GM19455 (cell line): Measurements from ENCODE around the gene NCK2.

Source experiments
- ATAC-seq: cut with Tn5 transposase; IDR thresholded peaks from one replicate; pipeline ENCODE4 v1.9.1; 2021; ENCODE audit not compliant: unreplicated experiment

Gene NCK2

DNA sequence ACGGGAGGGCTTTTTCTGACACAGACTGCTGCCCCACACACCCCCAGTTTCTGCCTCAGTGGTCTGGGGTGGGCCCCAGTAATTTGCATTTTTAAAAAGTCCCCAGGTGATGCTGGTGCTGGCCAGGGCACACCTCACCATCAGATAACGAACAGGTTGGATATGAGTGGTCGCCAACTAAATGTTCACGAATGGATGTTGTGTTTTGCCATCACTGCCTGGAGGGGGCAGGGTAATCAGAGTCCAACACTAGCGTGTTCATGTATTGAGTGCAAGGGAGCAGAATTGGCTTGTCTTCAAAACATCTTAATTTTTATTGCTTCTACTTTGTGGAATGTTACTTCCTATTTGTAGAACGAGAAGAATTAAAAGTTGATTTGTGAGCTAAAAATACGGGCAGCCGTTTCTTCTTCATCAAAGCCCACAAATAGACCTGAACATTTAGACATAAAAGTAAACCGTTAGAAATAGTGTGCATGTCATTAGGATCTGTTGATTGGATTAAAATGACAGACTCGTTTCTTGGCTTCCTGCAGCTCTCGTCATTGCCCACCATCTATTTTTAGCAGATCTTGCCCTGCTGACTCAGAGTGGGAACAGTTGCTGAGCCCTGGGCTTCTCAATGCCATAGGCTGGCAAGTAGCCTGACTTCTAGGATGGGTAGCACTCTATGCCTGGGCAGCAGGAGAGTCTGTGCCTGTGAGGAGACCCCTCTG lies 45.2 kb downstream of the NCK2 start:
- ATAC-seq: peak; percentile 51

DNA sequence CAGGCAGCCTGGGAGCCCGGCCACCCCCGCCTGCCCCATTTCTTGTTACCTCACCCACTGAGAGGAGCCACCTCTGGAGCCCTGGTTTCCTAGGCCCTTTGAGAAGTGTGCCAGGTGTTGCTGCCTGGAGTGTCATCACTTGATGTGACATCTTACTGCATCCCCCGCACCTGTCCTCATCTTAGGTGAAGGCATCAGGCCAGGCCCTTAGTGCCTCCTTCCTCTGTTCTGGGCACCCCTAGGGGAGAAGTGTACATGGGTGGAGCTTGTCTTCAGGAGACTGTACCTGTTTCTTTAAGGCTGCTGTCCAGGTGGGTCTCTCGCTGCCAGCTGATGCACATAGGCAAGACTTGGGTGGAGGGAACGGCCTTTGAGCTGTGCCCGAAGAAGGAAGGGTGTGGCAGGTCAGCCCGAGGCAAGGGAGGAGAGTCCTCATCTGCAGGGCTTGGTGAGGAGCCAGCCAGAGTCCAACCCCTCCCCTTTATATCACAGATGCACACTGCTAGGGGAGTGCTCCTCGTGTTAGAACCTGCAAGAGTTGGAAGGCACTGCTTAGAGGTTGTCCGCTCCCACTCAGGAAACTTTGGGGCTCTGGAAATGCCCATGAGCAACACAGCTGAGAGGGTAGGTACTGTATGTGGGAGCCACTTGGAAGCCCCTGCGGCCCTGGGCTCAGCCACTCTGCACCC lies 45.9 kb downstream of the NCK2 start:
- peak; percentile 18 for ATAC-seq

DNA sequence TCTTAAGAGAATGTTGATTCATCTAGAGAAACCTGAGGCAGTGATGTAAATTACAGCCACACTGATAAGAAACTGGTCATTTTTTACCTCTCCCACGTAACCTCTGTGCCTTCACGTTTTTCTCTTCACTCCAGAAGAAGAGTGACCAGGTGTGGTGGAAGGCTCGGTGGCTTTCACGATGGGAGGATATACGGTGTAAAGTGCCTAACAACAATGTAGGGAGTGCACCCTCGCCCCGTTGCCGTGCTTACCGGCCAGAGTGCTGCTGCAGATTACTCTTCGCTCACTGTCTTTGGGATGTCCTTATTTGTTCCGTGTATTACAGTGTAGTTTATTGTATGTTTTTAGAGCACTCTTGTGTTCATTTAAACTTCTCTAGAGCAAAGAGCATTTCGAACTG lies 46.5 kb downstream of the NCK2 start:
- ATAC-seq: no peak

GRCh38 chr2:105792561-105792960 lies 47.8 kb downstream of the NCK2 start:
- no peak for ATAC-seq

DNA sequence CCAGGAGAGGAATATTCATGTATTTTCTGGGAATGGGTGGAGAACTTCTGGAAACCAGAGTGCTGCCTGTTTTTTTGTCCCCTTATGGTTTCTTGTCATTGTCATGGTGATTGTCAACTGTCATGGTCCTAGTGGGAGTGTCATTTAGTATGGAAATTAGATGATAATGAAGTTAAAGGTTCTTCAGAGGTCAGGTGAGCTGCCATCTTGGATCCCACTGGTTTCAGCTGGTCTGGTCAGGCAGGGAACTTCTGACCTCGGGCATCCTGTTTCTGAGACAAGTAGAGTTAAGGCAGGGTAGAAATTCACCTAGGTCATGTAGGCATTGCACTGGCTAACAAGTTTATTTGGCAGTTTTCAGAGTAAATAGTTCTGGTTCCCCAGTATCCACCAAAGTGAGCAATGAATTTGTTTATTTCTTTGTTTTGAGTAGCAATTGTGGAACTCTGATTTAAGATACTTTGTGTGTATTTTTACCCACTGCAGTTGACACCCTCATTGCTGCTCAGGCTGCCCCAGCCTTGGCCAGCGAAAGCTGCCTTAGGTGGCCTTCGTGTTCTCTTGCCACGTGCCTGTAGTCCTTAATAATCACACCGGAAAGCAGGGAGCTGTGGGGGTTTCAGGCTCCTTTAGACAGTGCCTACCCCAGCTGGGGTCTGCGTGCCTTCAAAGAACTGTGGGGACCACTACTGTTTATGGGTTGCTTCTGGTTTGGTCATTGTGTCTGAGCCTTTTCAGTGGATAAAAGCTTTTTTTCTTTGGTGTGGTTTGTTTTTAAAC lies 48.7 kb downstream of the NCK2 start:
- no peak for ATAC-seq

- ATAC-seq: no peak
Observed at GRCh38 chr2:105794926-105795574, 50.3 kb downstream of the NCK2 start.

- no peak for ATAC-seq
Observed at GRCh38 chr2:105795575-105795934, 50.8 kb downstream of the NCK2 start.

- no peak for ATAC-seq
Observed at GRCh38 chr2:105796131-105796638, 51.5 kb downstream of the NCK2 start.

DNA sequence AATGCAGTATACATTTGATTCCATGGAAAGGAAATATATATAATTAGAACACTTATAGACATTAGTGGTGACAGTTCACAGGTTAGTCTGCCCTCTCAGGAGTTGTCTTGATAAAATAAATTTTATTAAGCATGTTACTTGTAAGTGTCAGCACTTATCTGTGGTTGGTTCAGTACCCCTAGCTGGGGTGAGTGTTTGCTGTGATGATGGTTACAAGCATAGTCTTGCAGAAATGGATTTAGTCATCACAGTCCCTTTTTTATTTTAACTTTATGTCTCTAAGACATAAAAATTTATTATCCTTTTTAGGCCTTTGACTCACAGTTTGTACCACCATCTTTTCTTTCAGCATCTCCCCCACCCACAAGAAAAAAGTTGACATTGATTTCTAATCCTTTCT lies 52.1 kb downstream of the NCK2 start:
- ATAC-seq: no peak

- ATAC-seq: peak; percentile 58
Observed at GRCh38 chr2:105797298-105797819, 52.6 kb downstream of the NCK2 start.

DNA sequence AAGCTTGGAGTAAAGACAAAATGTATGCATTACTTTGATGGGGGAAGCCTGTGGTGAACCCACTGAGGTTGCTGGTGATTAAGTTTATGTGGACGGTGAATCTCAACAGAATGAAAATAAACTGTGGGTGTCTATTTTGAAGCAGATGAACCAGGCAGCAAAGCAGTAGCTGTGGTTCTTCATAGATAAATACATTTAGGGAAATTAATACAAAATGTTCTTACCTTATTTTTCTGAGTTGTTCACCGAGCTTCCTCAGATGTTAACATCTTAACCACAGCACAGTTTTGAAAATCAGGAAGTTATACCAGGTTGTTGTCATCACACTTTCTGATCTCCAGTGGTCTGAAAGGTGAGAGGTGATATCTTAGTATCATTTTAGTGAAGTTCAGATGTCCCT lies 53.9 kb downstream of the NCK2 start:
- no peak for ATAC-seq

GRCh38 chr2:105800036-105800713 lies 55.5 kb downstream of the NCK2 start:
- ATAC-seq: no peak

- no peak for ATAC-seq
Observed at GRCh38 chr2:105800953-105801635, 56.4 kb downstream of the NCK2 start.

GRCh38 chr2:105801961-105802360 lies 57.2 kb downstream of the NCK2 start:
- no peak for ATAC-seq

GRCh38 chr2:105802587-105802986 lies 57.9 kb downstream of the NCK2 start:
- peak; percentile 41 for ATAC-seq

GRCh38 chr2:105803337-105803736 lies 58.6 kb downstream of the NCK2 start:
- ATAC-seq: peak; percentile 35

DNA sequence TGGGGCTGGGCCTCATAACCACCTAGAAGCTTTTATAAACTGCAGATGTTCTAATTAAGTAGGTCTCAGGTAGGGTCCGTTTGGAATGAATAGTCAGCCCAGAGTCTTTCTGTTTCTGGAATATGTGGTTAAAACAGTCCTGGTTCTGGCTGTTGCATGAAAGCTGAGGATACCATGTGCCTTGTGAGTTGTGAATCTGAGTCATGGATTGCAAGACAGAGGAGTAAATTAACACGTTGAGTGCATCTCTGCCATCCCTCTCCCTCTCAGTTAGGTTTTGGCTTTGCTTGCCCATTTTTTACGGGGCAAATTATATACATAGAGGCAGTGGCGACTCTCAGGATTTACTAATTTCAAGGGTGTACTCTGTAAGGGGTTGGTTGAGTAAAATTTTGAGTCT lies 59.1 kb downstream of the NCK2 start:
- ATAC-seq: no peak

DNA sequence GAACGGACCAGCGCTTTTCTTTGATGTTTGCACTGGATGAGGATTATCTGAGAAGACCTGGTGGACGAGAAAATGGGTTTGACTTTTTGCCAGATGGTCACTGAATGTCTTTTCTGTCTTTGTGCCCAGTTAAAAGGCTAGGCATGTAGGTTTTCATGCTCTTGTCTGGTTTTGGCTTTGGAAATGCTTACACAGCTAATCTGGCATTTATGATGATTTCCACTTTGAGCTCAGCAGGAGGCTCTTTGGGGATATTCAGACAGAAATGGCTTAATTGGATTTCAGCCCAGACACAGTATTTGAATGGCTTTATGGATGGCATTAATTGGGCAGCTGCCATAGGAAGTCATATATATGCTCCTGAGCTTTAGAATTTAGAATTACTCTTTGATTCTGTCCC lies 59.6 kb downstream of the NCK2 start:
- no peak for ATAC-seq

DNA sequence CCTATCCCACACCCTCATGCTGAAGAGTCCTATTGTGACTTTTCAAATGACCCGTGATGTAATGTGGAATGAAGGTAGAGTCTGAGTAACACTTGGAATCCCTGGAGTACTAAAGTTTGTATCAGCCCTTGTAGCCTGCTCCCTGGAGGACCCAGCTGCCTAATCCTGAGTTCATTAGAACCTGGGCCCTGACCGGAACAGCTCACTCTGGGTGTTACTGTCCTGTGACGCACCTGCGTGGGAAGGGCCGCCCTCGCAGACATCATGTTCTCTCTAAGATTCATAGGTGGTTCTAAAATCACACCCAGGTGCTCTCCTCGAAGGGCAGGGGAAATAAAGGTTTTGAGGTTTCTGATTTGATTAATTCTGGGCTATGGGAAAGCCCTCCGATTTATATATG lies 62.3 kb downstream of the NCK2 start:
- ATAC-seq: no peak
